Testis (tissue), 3 donors: Measurements from ENCODE around the gene MYH11. TPM values are rescaled to one million over a fixed set of nuclear protein-coding genes. Genes with fewer than 3 reads are reported as not detected.
"Not testable (repeated sequence)": the region's sequence is repeated elsewhere in the genome, so short reads cannot be mapped to it uniquely, and the experiment has no call there.

ENCODE experiments used
- DNase-seq: peaks from one replicate; pipeline ENCODE4 v3.0.0-alpha.2; 2019
- H3K27ac ChIP-seq, 2 donors: fragments of 200-600 bp; sonication (generic); one replicate each; pipeline ENCODE4 v1.5.1; 2019
- H3K27me3 ChIP-seq: fragments of 200-600 bp; sonication (generic); one replicate; pipeline ENCODE4 v1.5.1; 2019
- H3K36me3 ChIP-seq: fragments of 200-600 bp; sonication (generic); one replicate; pipeline ENCODE4 v1.5.1; 2017; ENCODE audit warnings: low read depth; ENCODE audit errors: missing control alignments
- H3K4me1 ChIP-seq: fragments of 200-600 bp; sonication (generic); one replicate; pipeline ENCODE4 v1.5.1; 2019
- H3K4me3 ChIP-seq, 2 donors: fragments of 200-600 bp; sonication (generic); one replicate each; pipeline ENCODE4 v1.5.1; 2017 to 2019
- H3K9me3 ChIP-seq: fragments of 200-600 bp; sonication (generic); one replicate; pipeline ENCODE4 v1.5.1; 2017
- CTCF ChIP-seq, 3 experiments: fragments of 450-650 bp in 2 of 3; fragments of 200-600 bp in 1 of 3; sonication (generic) in 1 of 3; IDR thresholded peaks; one replicate each; pipeline ENCODE4 v1.5.1; 2016 to 2019; ENCODE audit warnings: antibody characterized with exemption in 3 of 3, mild to moderate bottlenecking in 2 of 3, moderate library complexity in 1 of 3
- POLR2A ChIP-seq: fragments of 450-650 bp; IDR thresholded peaks from one replicate; pipeline ENCODE4 v1.6.1; 2017; ENCODE audit warnings: antibody characterized with exemption, mild to moderate bottlenecking, moderate library complexity
- WGBS, 2 donors: methylation state at CpG; one replicate each; pipeline ENCODE4 v1.1.5; 2018; 5-methylcytosine and 5-hydroxymethylcytosine counted together
- intact Hi-C: fragments of 100-400 bp; cut with DNase I; formaldehyde crosslinking; loops from one replicate; pipeline ENCODE4 v1.15.1; 2023; ENCODE audit warnings: low total_unique reads
- polyA plus RNA-seq: library from polyadenylated mRNA; stranded (reverse); fragments of 350-450 nt; fragmentation: Illumina TruSeq; extraction: RNeasy Lipid Tissue Mini Kit (QIAGEN cat#74804); gene quantifications from one replicate; pipeline ENCODE4 v1.2.3, GENCODE V29; 2014; ENCODE audit warnings: low read depth, low replicate concordance; ENCODE audit not compliant: insufficient read depth
- total RNA-seq, 2 donors: library from RNA; depleted of rRNA; stranded (reverse); fragments of >200 nt; gene quantifications; one replicate each; pipeline ENCODE4 v1.2.3, GENCODE V29; 2016

The MYH11 gene
- total and polyA plus RNA-seq, 3 donors from 2014 or later = 263 to 276 (median 271) TPM

- no peaks in the 10 kb centered on the region for H3K4me1 ChIP-seq
- H3K36me3 ChIP-seq = no peaks in the 10 kb centered on the region
- intact Hi-C loops = no loop called here
- TF ChIP-seq CTCF (IDR thresholded peaks at IDR 0.05) (no peak), POLR2A (no peak)
- WGBS, 2 donors = 87 to 97% methylated on average over 3 of the region's 3 CpGs
- H3K4me3 ChIP-seq = no peak overlapping the region
- no peak for DNase-seq
- no peaks in the 10 kb centered on the region for H3K9me3 ChIP-seq
- H3K27me3 ChIP-seq = no peaks in the 10 kb centered on the region
- H3K27ac ChIP-seq = no peak overlapping the region
Observed at GRCh38 chr16:15735610-15736009, 121.2 kb downstream of the MYH11 start.

- Histone ChIP-seq H3K27ac (no peak overlapping the region), H3K4me3 (no peak overlapping the region), H3K36me3 (no peaks in the 10 kb centered on the region), H3K4me1 (no peaks in the 10 kb centered on the region), H3K27me3 (no peaks in the 10 kb centered on the region), H3K9me3 (no peaks in the 10 kb centered on the region)
- TF ChIP-seq POLR2A (no peak), CTCF (IDR thresholded peaks at IDR 0.05) (no peak)
- intact Hi-C loops = no loop called here
- WGBS, 2 donors = 90 to 91% methylated on average over 6 of the region's 6 CpGs
- DNase-seq = no peak
Observed at GRCh38 chr16:15732416-15732815, 124.4 kb downstream of the MYH11 start.

GRCh38 chr16:15729152-15729551 lies 127.7 kb downstream of the MYH11 start:
- no peaks in the 10 kb centered on the region for H3K36me3 ChIP-seq

GRCh38 chr16:15727697-15728096 lies 129.1 kb downstream of the MYH11 start:
- H3K27ac ChIP-seq, H3K36me3 ChIP-seq, H3K4me1 ChIP-seq, H3K27me3 ChIP-seq, H3K4me3 ChIP-seq, intact Hi-C loops, DNase-seq, H3K9me3 ChIP-seq: not testable (repeated sequence)
- WGBS, 2 donors = 93 to 98% methylated on average over 5 of the region's 5 CpGs

More at GRCh38 chr16:15729152-15729551, 127.7 kb downstream of the MYH11 start:
- no peak for DNase-seq
- no peak overlapping the region for H3K27ac ChIP-seq
- no peaks in the 10 kb centered on the region for H3K4me1 ChIP-seq
- WGBS, 2 donors = 92 to 93% methylated on average over 6 to 7 of the region's 7 CpGs
- no peak overlapping the region for H3K4me3 ChIP-seq
- TF ChIP-seq CTCF (IDR thresholded peaks at IDR 0.05) = no peak
- TF ChIP-seq POLR2A = no peak
- intact Hi-C loops = no loop called here
- no peaks in the 10 kb centered on the region for H3K27me3 ChIP-seq
- no peaks in the 10 kb centered on the region for H3K9me3 ChIP-seq

- intact Hi-C loops = no loop called here
- TF ChIP-seq POLR2A = no peak
- no peak for TF ChIP-seq CTCF (IDR thresholded peaks at IDR 0.05)
- DNase-seq = no peak
- Histone ChIP-seq H3K36me3 (no peaks in the 10 kb centered on the region), H3K27me3 (no peaks in the 10 kb centered on the region), H3K4me1 (peaks cover 9% of the 10 kb centered on the region), H3K9me3 (no peaks in the 10 kb centered on the region), H3K27ac (no peak overlapping the region), H3K4me3 (no peak overlapping the region)
- WGBS, 2 donors = 83 to 85% methylated on average over 16 to 18 of the region's 18 CpGs
Observed at GRCh38 chr16:15726715-15727114, 130.1 kb downstream of the MYH11 start.
